Bronchus fibroblast of lung (primary cell): ENCODE data around the gene OR8G5. TPM values are rescaled to one million over a fixed set of nuclear protein-coding genes. Genes with fewer than 3 reads are reported as not detected.

ENCODE experiments used
- total RNA-seq: library from RNA; depleted of rRNA; stranded (reverse); fragments of >200 nt; gene quantifications from 2 replicates; pipeline ENCODE4 v1.2.3, GENCODE V29; 2015

Gene OR8G5
- total RNA-seq, result not detected in 2 replicates

DNA sequence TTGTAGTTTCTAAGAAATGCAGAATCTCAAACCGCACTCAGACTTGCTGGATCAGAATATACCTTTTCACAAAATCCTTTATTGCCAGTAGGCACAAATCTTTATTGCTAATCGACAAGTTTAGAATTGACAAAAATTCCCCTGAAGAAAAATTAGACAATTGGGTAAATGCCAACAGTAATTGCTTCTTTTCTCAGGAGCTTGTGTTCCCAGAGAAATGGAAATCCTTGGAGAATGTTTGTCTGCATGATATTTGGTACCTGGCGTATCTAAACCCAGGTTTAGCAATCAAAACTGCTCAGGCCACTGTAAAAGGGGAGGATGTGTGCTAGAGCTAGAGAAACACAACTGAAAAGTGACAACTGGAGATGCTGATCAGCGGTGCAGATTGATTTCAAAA lies at the start of gene OR8G5:
Gene OR8G5 (plus strand): TSS at position 301 of the 400 bp plus-strand sequence. CDS start 8,556 bp downstream, outside the sequence.

DNA sequence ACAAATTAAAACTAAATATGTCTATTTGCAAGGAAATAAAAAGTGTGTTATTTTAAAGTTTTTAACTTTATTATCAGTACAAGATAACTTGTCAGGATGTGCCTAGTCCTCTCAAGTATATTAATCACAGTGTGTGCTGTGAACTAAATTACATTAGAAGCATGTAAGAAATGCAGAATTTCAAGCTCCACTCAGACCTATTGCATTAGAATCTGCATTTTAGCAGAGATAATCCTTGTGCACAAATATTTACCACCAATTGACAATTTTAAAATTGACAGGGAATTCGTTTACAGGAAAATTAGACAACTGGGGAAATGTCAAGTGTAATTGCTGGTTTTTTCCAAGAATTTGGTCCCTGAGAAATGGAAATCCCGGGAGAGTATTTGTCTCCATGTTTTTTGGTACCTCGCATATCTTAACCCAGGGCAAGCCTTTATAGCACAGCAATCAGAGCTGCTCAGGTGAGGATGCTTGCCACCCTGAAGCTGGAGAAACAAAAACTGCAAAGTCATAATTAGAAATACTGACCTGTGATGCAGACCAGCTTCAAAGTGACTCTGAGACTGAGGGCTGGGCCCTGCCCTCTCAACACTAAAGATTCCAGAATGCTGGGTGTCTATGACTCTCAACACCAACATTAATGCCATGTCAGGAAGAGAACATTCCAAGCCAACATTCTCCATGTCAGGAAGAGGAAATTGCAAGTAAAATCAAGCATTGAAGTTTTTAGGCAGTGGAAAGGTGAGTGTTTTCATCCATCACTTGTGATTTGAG lies 15.4 kb upstream of the OR8G5 start, which contains the start of gene OR8G1:
Gene OR8G1 (plus strand): TSS at position 475 of the 777 bp plus-strand sequence. CDS start 8,581 bp downstream, outside the sequence.

GRCh38 chr11:124313849-124314248 lies 57.7 kb downstream of the OR8G5 start, which contains the start of gene OR8D1:
TSS of gene OR8D1 (minus strand) at chr11:124313949. CDS start at chr11:124310766, 3,183 bp downstream.

Other genes starting within 250 kb of the OR8G5 start
- gene OR10G4, start 243.4 kb upstream of the OR8G5 start, total RNA-seq, result not detected in 2 replicates
- gene OR10G9, start 233.4 kb upstream of the OR8G5 start, total RNA-seq, result not detected in 2 replicates
- not detected in 2 replicates for gene OR10G8, start 229.6 kb upstream of the OR8G5 start, total RNA-seq
- not detected in 2 replicates for gene OR10G7, start 215.1 kb upstream of the OR8G5 start, total RNA-seq
- gene VWA5A, start 140.9 kb upstream of the OR8G5 start, total RNA-seq, result 21.0 and 23.5 TPM in 2 replicates
- not detected in 2 replicates for gene OR10D3, start 73.0 kb upstream of the OR8G5 start, total RNA-seq
- gene OR8G1, start 15.3 kb upstream of the OR8G5 start, total RNA-seq, result not detected in 2 replicates
- not detected in 2 replicates for gene OR8D1, start 57.6 kb downstream of the OR8G5 start, total RNA-seq
- gene OR8D2, start 63.8 kb downstream of the OR8G5 start, total RNA-seq, result not detected in 2 replicates
- not detected in 2 replicates for gene OR8B2, start 128.1 kb downstream of the OR8G5 start, total RNA-seq
- gene OR8B3, start 142.6 kb downstream of the OR8G5 start, total RNA-seq, result not detected in 2 replicates
- not detected in 2 replicates for gene OR8B4, start 168.5 kb downstream of the OR8G5 start, total RNA-seq
- gene OR8B8, start 189.3 kb downstream of the OR8G5 start, total RNA-seq, result not detected in 2 replicates